Measurements from ENCODE around the gene ARHGEF3.

The ARHGEF3 gene

DNA sequence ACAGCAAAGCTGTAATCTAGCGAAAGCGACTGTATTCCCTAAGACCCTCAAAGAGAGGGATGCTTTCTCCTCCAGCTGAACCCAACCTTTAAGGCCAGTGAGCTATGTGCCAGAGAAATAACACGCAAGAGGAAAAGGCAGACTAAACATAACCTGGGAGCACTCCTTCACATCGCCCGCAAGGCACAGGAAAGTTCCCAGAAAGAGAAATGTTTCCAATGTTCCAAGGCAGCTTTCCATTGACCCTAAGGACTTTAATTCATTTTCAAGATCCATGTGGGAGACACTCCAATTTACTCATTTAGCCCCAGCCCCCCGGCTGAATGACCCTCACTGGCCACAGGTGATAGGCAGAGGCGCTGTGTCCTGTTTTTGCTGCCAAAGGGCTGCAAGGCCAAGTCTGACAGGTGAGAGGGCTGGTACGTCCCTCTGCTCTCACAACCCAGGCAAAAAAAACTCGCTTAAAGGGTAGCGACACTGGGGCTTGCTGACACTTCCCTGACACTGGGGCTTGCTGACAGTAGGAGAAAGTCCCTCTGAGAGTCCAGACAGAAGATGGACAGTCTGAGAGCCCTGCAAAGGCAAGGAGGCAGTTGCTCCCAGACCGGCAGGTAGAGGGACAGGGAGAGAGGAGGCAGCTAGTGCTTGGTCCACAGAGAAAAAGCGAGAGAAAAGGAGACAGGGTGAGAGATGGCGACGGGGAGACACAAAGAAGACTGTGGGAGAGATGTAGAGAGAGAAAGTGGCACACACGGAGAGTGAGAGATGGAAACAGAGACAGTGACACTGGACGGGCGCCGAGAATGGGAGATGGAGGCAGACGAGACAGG, 702 bp downstream of the ARHGEF3 start:
- peak overlapping the region; percentile 68 for H3K27ac ChIP-seq
- TF ChIP-seq, protein P1, sequence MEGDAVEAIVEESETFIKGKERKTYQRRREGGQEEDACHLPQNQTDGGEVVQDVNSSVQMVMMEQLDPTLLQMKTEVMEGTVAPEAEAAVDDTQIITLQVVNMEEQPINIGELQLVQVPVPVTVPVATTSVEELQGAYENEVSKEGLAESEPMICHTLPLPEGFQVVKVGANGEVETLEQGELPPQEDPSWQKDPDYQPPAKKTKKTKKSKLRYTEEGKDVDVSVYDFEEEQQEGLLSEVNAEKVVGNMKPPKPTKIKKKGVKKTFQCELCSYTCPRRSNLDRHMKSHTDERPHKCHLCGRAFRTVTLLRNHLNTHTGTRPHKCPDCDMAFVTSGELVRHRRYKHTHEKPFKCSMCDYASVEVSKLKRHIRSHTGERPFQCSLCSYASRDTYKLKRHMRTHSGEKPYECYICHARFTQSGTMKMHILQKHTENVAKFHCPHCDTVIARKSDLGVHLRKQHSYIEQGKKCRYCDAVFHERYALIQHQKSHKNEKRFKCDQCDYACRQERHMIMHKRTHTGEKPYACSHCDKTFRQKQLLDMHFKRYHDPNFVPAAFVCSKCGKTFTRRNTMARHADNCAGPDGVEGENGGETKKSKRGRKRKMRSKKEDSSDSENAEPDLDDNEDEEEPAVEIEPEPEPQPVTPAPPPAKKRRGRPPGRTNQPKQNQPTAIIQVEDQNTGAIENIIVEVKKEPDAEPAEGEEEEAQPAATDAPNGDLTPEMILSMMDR (conservative IDR thresholded peaks at IDR 0.05), result no peak

DNA sequence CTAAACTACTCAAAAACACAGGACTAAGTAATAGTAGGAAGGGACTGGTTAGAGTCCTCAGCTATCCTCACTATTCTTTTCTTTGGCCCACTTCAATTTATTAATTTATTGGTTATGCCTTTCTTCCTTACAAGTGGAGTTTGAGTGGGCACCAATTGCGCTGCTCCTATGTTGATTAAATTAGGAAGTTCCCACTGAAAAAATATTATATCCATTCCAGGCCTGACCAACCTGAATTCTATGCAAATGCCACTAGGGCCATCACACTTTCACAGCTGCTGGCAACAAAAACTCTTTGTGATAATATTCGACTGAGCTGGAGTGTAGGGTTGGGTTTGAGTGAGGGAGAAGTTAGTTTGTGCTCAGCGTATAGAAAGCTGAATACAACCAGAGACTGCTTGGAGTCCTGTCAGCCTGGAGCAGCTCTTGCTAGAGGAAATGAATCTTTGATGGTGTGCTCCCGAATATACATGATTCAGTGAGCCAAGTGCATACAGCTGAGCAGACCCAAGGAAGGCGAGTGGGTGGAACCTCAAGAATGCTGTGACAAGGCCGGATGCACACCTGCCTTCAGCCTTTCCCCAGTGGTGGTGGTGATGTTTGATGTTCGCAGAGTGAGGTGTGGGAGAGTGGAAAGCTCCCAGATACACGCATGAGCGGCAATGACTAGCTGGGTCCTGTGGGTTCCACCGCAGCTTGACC, 1.5 kb downstream of the ARHGEF3 start:
- H3K27ac ChIP-seq, result peak overlapping the region; percentile 68
- TF ChIP-seq, protein P1 (conservative IDR thresholded peaks at IDR 0.05), result no peak

DNA sequence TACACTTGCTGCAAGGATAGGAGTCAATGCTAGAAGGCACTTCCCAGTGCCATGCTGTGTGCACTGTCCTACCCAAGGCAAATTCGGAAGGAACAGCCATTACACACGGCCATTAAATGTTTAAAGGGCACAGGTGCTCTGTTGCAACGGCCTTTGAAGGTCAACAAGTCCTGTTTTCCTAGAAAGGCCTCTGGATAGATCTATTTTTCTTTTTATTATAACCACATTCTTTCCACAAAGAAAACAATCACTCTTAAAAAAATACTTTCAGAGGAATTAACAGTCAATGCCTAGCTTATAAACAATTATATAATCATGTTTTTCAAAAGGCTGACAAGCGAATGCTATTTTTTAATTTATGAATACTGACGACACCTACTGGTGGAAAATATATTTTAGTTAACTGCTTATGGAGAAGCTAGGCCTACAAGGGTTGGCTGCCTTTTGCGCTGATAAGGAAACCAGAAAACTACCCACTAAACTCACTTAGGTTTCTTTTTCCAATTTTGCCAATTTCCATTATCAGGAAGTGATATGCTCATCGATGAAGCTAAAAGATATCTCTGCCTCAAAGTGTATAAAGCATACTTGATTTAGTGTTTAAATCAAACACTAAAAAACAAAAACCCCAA, 2.4 kb downstream of the ARHGEF3 start:
- H3K27ac ChIP-seq, result peak overlapping the region; percentile 68
- TF ChIP-seq, protein P1 (conservative IDR thresholded peaks at IDR 0.05), result peak; percentile 80

DNA sequence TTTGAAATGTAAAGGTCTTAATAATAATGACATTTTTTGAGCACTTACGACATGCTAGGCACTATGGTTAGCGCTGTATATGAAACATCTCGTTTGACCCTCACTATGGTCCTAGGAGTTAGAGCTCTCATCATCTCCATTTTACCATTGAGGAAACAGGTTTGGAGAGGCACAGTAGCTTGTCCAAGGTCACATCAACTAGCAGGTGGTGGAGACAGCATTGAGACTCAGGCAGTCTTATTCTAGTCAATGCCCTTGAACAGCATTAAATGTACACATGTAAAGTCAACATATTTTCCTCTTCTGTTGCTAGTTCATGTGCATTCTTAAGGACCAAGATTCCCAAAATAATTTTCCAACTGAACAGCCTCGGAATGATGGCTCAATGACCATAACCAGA, 4.8 kb downstream of the ARHGEF3 start:
- TF ChIP-seq, protein P1 (conservative IDR thresholded peaks at IDR 0.05), result no peak
- H3K27ac ChIP-seq, result peak overlapping the region; percentile 68; the same call in 1 of the 2 replicates

DNA sequence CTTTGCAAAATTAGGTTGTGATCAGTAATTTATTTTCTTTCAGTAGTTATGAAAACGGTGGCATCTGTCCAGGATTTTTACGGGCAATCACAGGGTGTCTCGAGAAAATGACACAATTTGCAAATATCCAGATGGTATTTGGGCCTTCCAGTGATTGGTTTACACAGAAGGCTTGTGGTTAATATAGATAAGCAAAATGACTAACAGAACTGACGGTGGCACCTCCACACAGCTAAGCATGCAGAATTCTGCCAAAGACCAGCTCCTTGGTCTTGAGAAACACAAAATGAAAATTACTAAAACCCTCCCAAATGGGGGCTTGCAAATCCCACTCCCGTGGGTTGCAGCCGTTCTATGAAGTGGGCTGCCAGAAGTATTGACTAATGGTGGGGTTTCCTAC, 5.5 kb downstream of the ARHGEF3 start:
- TF ChIP-seq, protein P1 (conservative IDR thresholded peaks at IDR 0.05), result no peak
- peak overlapping the region; percentile 35 for H3K27ac ChIP-seq

DNA sequence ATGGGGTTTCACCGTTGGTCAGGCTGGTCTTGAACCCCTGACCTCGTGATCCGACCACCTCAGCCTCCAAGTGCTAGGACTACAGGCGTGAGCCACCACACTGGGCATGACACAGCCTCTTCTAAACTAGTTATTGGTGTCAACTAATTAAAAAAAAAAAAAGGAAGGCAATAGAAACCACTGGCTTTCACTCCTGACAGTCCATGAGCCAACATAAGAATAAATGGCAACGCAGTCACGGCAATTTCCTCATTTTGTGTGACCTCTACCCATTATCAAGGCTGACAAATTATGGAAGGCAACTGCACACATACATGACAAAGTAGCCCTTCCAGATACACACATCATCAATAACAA, 5.9 kb downstream of the ARHGEF3 start:
- TF ChIP-seq, protein P1 (conservative IDR thresholded peaks at IDR 0.05), result no peak
- H3K27ac ChIP-seq, result peak overlapping the region; percentile 35
